ENCODE measurements around the gene OR7G2. TPM values are rescaled to one million over a fixed set of nuclear protein-coding genes. Genes with fewer than 3 reads are reported as not detected.
"Not testable (repeated sequence)": the region's sequence is repeated elsewhere in the genome, so short reads cannot be mapped to it uniquely, and the experiment has no call there.

The OR7G2 gene
- total and polyA plus RNA-seq, 4 donors, result 0.11 to 0.18 TPM; not detected in 2

GRCh38 chr19:9076901-9077300 lies 30.4 kb downstream of the OR7G2 start:
- no peak for DNase-seq (ENCODE audit: low read depth in 4 of 6, low spot score in 6 of 6)
- H3K27ac ChIP-seq (ENCODE audit: low read depth, low read length), result no peak overlapping the region
- WGBS (ENCODE audit: insufficient coverage), result 72% methylated on average over 10 of the region's 10 CpGs

GRCh38 chr19:9075064-9075949 lies 32.0 kb downstream of the OR7G2 start:
- no peak overlapping the region for H3K4me3 ChIP-seq (ENCODE audit: low read depth, low read length)
- peak; percentile 24 to 89 (median 41) for DNase-seq (ENCODE audit: low read depth in 4 of 6, low spot score in 6 of 6)
- 18% methylated on average over 15 of the region's 16 CpGs for WGBS (ENCODE audit: insufficient coverage)

More at GRCh38 chr19:9076901-9077300, 30.4 kb downstream of the OR7G2 start:
- Histone ChIP-seq H3K4me3 (ENCODE audit: low read depth, low read length) (no peak overlapping the region), H3K9me3 (ENCODE audit: control insufficient read depth, insufficient read depth, low read length) (no peaks in the 10 kb centered on the region), H3K27me3 (ENCODE audit: control insufficient read depth, insufficient read depth, low read length) (no peaks in the 10 kb centered on the region), H3K36me3 (ENCODE audit: control insufficient read depth, insufficient read depth, low read length) (no peaks in the 10 kb centered on the region), H3K4me1 (ENCODE audit: control insufficient read depth, insufficient read depth, low read length) (peaks cover 9% of the 10 kb centered on the region)

GRCh38 chr19:9073806-9074205 lies 33.5 kb downstream of the OR7G2 start:
- H3K4me3 ChIP-seq (ENCODE audit: low read depth, low read length), result no peak overlapping the region
- peaks cover 9% of the 10 kb centered on the region for H3K4me1 ChIP-seq (ENCODE audit: control insufficient read depth, insufficient read depth, low read length)
- WGBS (ENCODE audit: insufficient coverage), result 33% methylated on average over 1 of the region's 6 CpGs
- no peaks in the 10 kb centered on the region for H3K27me3 ChIP-seq (ENCODE audit: control insufficient read depth, insufficient read depth, low read length)
- no peak overlapping the region for H3K27ac ChIP-seq (ENCODE audit: low read depth, low read length)
- H3K9me3 ChIP-seq (ENCODE audit: control insufficient read depth, insufficient read depth, low read length), result no peaks in the 10 kb centered on the region
- H3K36me3 ChIP-seq (ENCODE audit: control insufficient read depth, insufficient read depth, low read length), result no peaks in the 10 kb centered on the region
- DNase-seq (ENCODE audit: low read depth in 4 of 6, low spot score in 6 of 6), result no peak

More at GRCh38 chr19:9075064-9075949, 32.0 kb downstream of the OR7G2 start:
- no peaks in the 10 kb centered on the region for H3K36me3 ChIP-seq (ENCODE audit: control insufficient read depth, insufficient read depth, low read length)
- no peak overlapping the region for H3K27ac ChIP-seq (ENCODE audit: low read depth, low read length)
- H3K9me3 ChIP-seq (ENCODE audit: control insufficient read depth, insufficient read depth, low read length), result no peaks in the 10 kb centered on the region
- H3K4me1 ChIP-seq (ENCODE audit: control insufficient read depth, insufficient read depth, low read length), result peaks cover 9% of the 10 kb centered on the region
- no peaks in the 10 kb centered on the region for H3K27me3 ChIP-seq (ENCODE audit: control insufficient read depth, insufficient read depth, low read length)

GRCh38 chr19:9071720-9072119 lies 35.6 kb downstream of the OR7G2 start:
- not testable (repeated sequence) for H3K4me1 ChIP-seq (ENCODE audit: control insufficient read depth, insufficient read depth, low read length); H3K36me3 ChIP-seq (ENCODE audit: control insufficient read depth, insufficient read depth, low read length); H3K9me3 ChIP-seq (ENCODE audit: control insufficient read depth, insufficient read depth, low read length); H3K27me3 ChIP-seq (ENCODE audit: control insufficient read depth, insufficient read depth, low read length); DNase-seq (ENCODE audit: low read depth in 4 of 6, low spot score in 6 of 6); H3K27ac ChIP-seq (ENCODE audit: low read depth, low read length); H3K4me3 ChIP-seq (ENCODE audit: low read depth, low read length)
- 87% methylated on average over 6 of the region's 6 CpGs for WGBS (ENCODE audit: insufficient coverage)

GRCh38 chr19:9070066-9070465 lies 37.2 kb downstream of the OR7G2 start:
- H3K36me3 ChIP-seq (ENCODE audit: control insufficient read depth, insufficient read depth, low read length), result no peaks in the 10 kb centered on the region
- H3K4me3 ChIP-seq (ENCODE audit: low read depth, low read length), result no peak overlapping the region
- H3K4me1 ChIP-seq (ENCODE audit: control insufficient read depth, insufficient read depth, low read length), result peaks cover under 1% of the 10 kb centered on the region
- 33% methylated on average over 4 of the region's 5 CpGs for WGBS (ENCODE audit: insufficient coverage)
- no peak overlapping the region for H3K27ac ChIP-seq (ENCODE audit: low read depth, low read length)
- H3K9me3 ChIP-seq (ENCODE audit: control insufficient read depth, insufficient read depth, low read length), result no peaks in the 10 kb centered on the region
- DNase-seq (ENCODE audit: low read depth in 4 of 6, low spot score in 6 of 6), result no peak
- no peaks in the 10 kb centered on the region for H3K27me3 ChIP-seq (ENCODE audit: control insufficient read depth, insufficient read depth, low read length)

GRCh38 chr19:9065457-9066014 lies 41.7 kb downstream of the OR7G2 start:
- H3K27ac ChIP-seq (ENCODE audit: low read depth, low read length), result no peak overlapping the region
- H3K27me3 ChIP-seq (ENCODE audit: control insufficient read depth, insufficient read depth, low read length), result no peaks in the 10 kb centered on the region
- no peaks in the 10 kb centered on the region for H3K9me3 ChIP-seq (ENCODE audit: control insufficient read depth, insufficient read depth, low read length)
- H3K4me1 ChIP-seq (ENCODE audit: control insufficient read depth, insufficient read depth, low read length), result no peaks in the 10 kb centered on the region
- H3K36me3 ChIP-seq (ENCODE audit: control insufficient read depth, insufficient read depth, low read length), result no peaks in the 10 kb centered on the region
- H3K4me3 ChIP-seq (ENCODE audit: low read depth, low read length), result no peak overlapping the region
- DNase-seq (ENCODE audit: low read depth in 4 of 6, low spot score in 6 of 6), result no peak
- 64% methylated on average over 11 of the region's 12 CpGs for WGBS (ENCODE audit: insufficient coverage)

- H3K36me3 ChIP-seq (ENCODE audit: control insufficient read depth, insufficient read depth, low read length), result no peaks in the 10 kb centered on the region
- DNase-seq (ENCODE audit: low read depth in 4 of 6, low spot score in 6 of 6), result no peak
- no peaks in the 10 kb centered on the region for H3K27me3 ChIP-seq (ENCODE audit: control insufficient read depth, insufficient read depth, low read length)
- H3K9me3 ChIP-seq (ENCODE audit: control insufficient read depth, insufficient read depth, low read length), result no peaks in the 10 kb centered on the region
- H3K4me3 ChIP-seq (ENCODE audit: low read depth, low read length), result no peak overlapping the region
- H3K4me1 ChIP-seq (ENCODE audit: control insufficient read depth, insufficient read depth, low read length), result no peaks in the 10 kb centered on the region
- no peak overlapping the region for H3K27ac ChIP-seq (ENCODE audit: low read depth, low read length)
- 78% methylated on average over 3 of the region's 8 CpGs for WGBS (ENCODE audit: insufficient coverage)
Measured at GRCh38 chr19:9061879-9062278, 45.4 kb downstream of the OR7G2 start.

- WGBS (ENCODE audit: insufficient coverage), result 81% methylated on average over 6 of the region's 17 CpGs
- no peak for DNase-seq (ENCODE audit: low read depth in 4 of 6, low spot score in 6 of 6)
- H3K4me3 ChIP-seq (ENCODE audit: low read depth, low read length), result no peak overlapping the region
- H3K27me3 ChIP-seq (ENCODE audit: control insufficient read depth, insufficient read depth, low read length), result no peaks in the 10 kb centered on the region
- H3K9me3 ChIP-seq (ENCODE audit: control insufficient read depth, insufficient read depth, low read length), result no peaks in the 10 kb centered on the region
- no peak overlapping the region for H3K27ac ChIP-seq (ENCODE audit: low read depth, low read length)
- H3K4me1 ChIP-seq (ENCODE audit: control insufficient read depth, insufficient read depth, low read length), result no peaks in the 10 kb centered on the region
- H3K36me3 ChIP-seq (ENCODE audit: control insufficient read depth, insufficient read depth, low read length), result no peaks in the 10 kb centered on the region
Measured at GRCh38 chr19:9060564-9061340, 46.5 kb downstream of the OR7G2 start.

- peak in 1 of 6 donors; percentile 52 for DNase-seq (ENCODE audit: low read depth in 4 of 6, low spot score in 6 of 6)
- Histone ChIP-seq H3K9me3 (ENCODE audit: control insufficient read depth, insufficient read depth, low read length) (no peaks in the 10 kb centered on the region), H3K27ac (ENCODE audit: low read depth, low read length) (no peak overlapping the region), H3K36me3 (ENCODE audit: control insufficient read depth, insufficient read depth, low read length) (no peaks in the 10 kb centered on the region), H3K27me3 (ENCODE audit: control insufficient read depth, insufficient read depth, low read length) (no peaks in the 10 kb centered on the region), H3K4me1 (ENCODE audit: control insufficient read depth, insufficient read depth, low read length) (no peaks in the 10 kb centered on the region), H3K4me3 (ENCODE audit: low read depth, low read length) (no peak overlapping the region)
- 49% methylated on average over 6 of the region's 12 CpGs for WGBS (ENCODE audit: insufficient coverage)
Measured at GRCh38 chr19:9058905-9059667, 48.2 kb downstream of the OR7G2 start.

Data from spinal cord (tissue), 10 donors.